HepG2 (cell line): Measurements from ENCODE around the gene ZSCAN1.

Source experiments
- ATF7 ChIP-seq, 2 experiments: fragments of 450-650 bp in 1 of 2; sonication (generic) in 1 of 2; formaldehyde crosslinking in 1 of 2; IDR thresholded peaks; 2 replicates each; pipeline versions ENCODE4 v1.4.0 to v1.6.1; 2016 to 2020; ENCODE audit warnings: antibody characterized with exemption in 1 of 2, mild to moderate bottlenecking in 1 of 2, missing genetic modification reagents in 1 of 2
- CREM ChIP-seq, 2 experiments: sonication (generic) in 1 of 2; formaldehyde crosslinking in 1 of 2; IDR thresholded peaks; 2 replicates each; pipeline versions ENCODE4 v1.4.0 to v1.6.1; 2016 to 2020; ENCODE audit warnings: antibody characterized with exemption in 1 of 2, mild to moderate bottlenecking in 1 of 2, missing genetic modification reagents in 1 of 2
- CTCF ChIP-seq: sonication (generic); formaldehyde crosslinking; IDR thresholded peaks from 2 replicates; pipeline ENCODE4 v1.5.0; 2020; ENCODE audit warnings: mild to moderate bottlenecking, missing genetic modification reagents, moderate library complexity
- JUND ChIP-seq: sonication (generic); formaldehyde crosslinking; IDR thresholded peaks from 2 replicates; pipeline ENCODE4 v1.8.0; 2022; ENCODE audit warnings: mild to moderate bottlenecking, missing genetic modification reagents
- MAX ChIP-seq: IDR thresholded peaks from 2 replicates; pipeline ENCODE4 v1.6.1; 2012; ENCODE audit warnings: inconsistent platforms
- NFAT5 ChIP-seq: sonication (generic); formaldehyde crosslinking; IDR thresholded peaks from 2 replicates; pipeline ENCODE4 v1.4.0; 2020; ENCODE audit warnings: missing genetic modification reagents

GRCh38 chr19:58093071-58093470, 59.2 kb downstream of the ZSCAN1 start:
- TF ChIP-seq JUND (CRISPR knock-in tag) (no peak), ATF7 (IDR thresholded peaks at IDR 0.05) (no peak), ATF7 (CRISPR knock-in tag; IDR thresholded peaks at IDR 0.05) (no peak), CREM (IDR thresholded peaks at IDR 0.05) (no peak), CREM (CRISPR knock-in tag; IDR thresholded peaks at IDR 0.05) (no peak), CTCF (CRISPR knock-in tag) (no peak), MAX (no peak), NFAT5 (no peak)
